ENCODE data around the gene LMO7. TPM values are rescaled to one million over a fixed set of nuclear protein-coding genes. Genes with fewer than 3 reads are reported as not detected.
"Not testable (repeated sequence)": the region's sequence is repeated elsewhere in the genome, so short reads cannot be mapped to it uniquely, and the experiment has no call there.

Gene LMO7
- total and polyA plus RNA-seq, 11 donors: 195 to 573 (median 425) TPM

- Histone ChIP-seq H3K27ac (no peak overlapping the region), H3K9me3 (no peaks in the 10 kb centered on the region), H3K4me1 (no peaks in the 10 kb centered on the region), H3K27me3 (no peaks in the 10 kb centered on the region), H3K36me3 (no peaks in the 10 kb centered on the region), H3K4me3 (no peak overlapping the region)
- ATAC-seq (no peak), DNase-seq (no peak)
- intact Hi-C loops (cut with DNase I): no loop called here
- 91 to 97% (median 95%) methylated on average over 2 of the region's 2 CpGs for WGBS, 4 donors
- TF ChIP-seq POLR2A (IDR thresholded peaks at IDR 0.05) (no peak), CTCF (IDR thresholded peaks at IDR 0.05) (no peak)
These were observed 90.2 kb downstream of the LMO7 start for GRCh38 chr13:75726306-75726705.

- WGBS, 4 donors: 84 to 100% (median 97%) methylated on average over 7 to 11 of the region's 11 CpGs
- H3K9me3 ChIP-seq; ATAC-seq; H3K27me3 ChIP-seq; H3K36me3 ChIP-seq; H3K4me3 ChIP-seq; H3K27ac ChIP-seq; H3K4me1 ChIP-seq; DNase-seq; intact Hi-C loops (cut with DNase I): not testable (repeated sequence)
These were observed 97.0 kb downstream of the LMO7 start for GRCh38 chr13:75733113-75733512.

- intact Hi-C loops (cut with DNase I): no loop called here
- ATAC-seq (no peak), DNase-seq (no peak)
- Histone ChIP-seq H3K9me3 (peaks cover 0 to 3% (median 0%) of the 10 kb centered on the region in 12 donors), H3K4me3 (no peak overlapping the region), H3K36me3 (no peaks in the 10 kb centered on the region), H3K4me1 (peaks cover 0 to 8% (median 0%) of the 10 kb centered on the region in 12 donors), H3K27ac (no peak overlapping the region), H3K27me3 (no peaks in the 10 kb centered on the region)
- WGBS, 4 donors: 84 to 92% (median 90%) methylated on average over 3 of the region's 3 CpGs
- no peak for TF ChIP-seq POLR2A (IDR thresholded peaks at IDR 0.05)
- TF ChIP-seq CTCF (IDR thresholded peaks at IDR 0.05): no peak
These were observed 100.0 kb downstream of the LMO7 start for GRCh38 chr13:75736173-75736572.

- H3K4me1 ChIP-seq: peaks cover 0 to 8% (median 0%) of the 10 kb centered on the region in 12 donors
- TF ChIP-seq CTCF (IDR thresholded peaks at IDR 0.05) (no peak), POLR2A (IDR thresholded peaks at IDR 0.05) (no peak)
- H3K27ac ChIP-seq: no peak overlapping the region
- H3K36me3 ChIP-seq: no peaks in the 10 kb centered on the region
- WGBS, 4 donors: 42 to 47% (median 45%) methylated on average over 1 of the region's 1 CpG
- intact Hi-C loops (cut with DNase I): no loop called here
- H3K27me3 ChIP-seq: no peaks in the 10 kb centered on the region
- no peaks in the 10 kb centered on the region for H3K9me3 ChIP-seq
- peak in 1 of 4 donors; percentile 34 for ATAC-seq
- H3K4me3 ChIP-seq: no peak overlapping the region
- DNase-seq: no peak
These were observed 102.7 kb downstream of the LMO7 start for GRCh38 chr13:75738841-75739240.

GRCh38 chr13:75739244-75739868, 103.2 kb downstream of the LMO7 start:
- TF ChIP-seq POLR2A (IDR thresholded peaks at IDR 0.05) (no peak), CTCF (IDR thresholded peaks at IDR 0.05) (no peak)
- 81 to 93% (median 87%) methylated on average over 2 of the region's 2 CpGs for WGBS, 4 donors
- H3K4me3 ChIP-seq: no peak overlapping the region

More at GRCh38 chr13:75739244-75739868, 103.2 kb downstream of the LMO7 start:
- ATAC-seq (no peak), DNase-seq (no peak)
- Histone ChIP-seq H3K4me1 (peaks cover 0 to 8% (median 0%) of the 10 kb centered on the region in 12 donors), H3K27me3 (no peaks in the 10 kb centered on the region), H3K9me3 (no peaks in the 10 kb centered on the region), H3K27ac (no peak overlapping the region), H3K36me3 (no peaks in the 10 kb centered on the region)
- intact Hi-C loops (cut with DNase I): no loop called here
